GM21423 (cell line): ENCODE results near the gene MEF2B.
"Not testable (repeated sequence)": the region's sequence is repeated elsewhere in the genome, so short reads cannot be mapped to it uniquely, and the experiment has no call there.

Experiments used
- ATAC-seq: cut with Tn5 transposase; IDR thresholded peaks from one replicate; pipeline ENCODE4 v1.9.1; 2021; ENCODE audit warnings: mild to moderate bottlenecking, moderate library complexity; ENCODE audit not compliant: unreplicated experiment

MEF2B gene

GRCh38 chr19:19132912-19133311, 37.2 kb downstream of the MEF2B start:
- no peak for ATAC-seq

GRCh38 chr19:19131989-19132388, 38.1 kb downstream of the MEF2B start:
- ATAC-seq: no peak

- ATAC-seq: no peak
These were observed 44.0 kb downstream of the MEF2B start for GRCh38 chr19:19126102-19126501.

DNA sequence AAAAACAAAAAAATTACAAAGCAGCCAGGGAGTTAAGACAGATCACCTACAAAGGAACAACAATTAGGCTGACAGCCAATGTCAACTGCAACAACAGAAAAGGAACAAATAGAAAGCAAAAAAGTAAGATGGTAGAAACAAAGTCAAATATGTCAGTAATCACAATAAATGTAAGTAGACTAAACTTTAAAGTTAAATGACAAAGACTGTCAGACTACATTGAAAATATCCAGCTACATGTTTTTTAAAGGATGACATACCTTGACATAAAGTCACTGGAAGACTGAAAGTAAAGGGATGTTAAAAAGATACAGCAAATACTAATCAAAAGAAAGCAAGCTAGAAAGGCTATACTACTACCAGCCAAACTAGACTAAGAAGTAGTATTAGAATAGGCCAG, 46.7 kb downstream of the MEF2B start:
- no peak for ATAC-seq

DNA sequence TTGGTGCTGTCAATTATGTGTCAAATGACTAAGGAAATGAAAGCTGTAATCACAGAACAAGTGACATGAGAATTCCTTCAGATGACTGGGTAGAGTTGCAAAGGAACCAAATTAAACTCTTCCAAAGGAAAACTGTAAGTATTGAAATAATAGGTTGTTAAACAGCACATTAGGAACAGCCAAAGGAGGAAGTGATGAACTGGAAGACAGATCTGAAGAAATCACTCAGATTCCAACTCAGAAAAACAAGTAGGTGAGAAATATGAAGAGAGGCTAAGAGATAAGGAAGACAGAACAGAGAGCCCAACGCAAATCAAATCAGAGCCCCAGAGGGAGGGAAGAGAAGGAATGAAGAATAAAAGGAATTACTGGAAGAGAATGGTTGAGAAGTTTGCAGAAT, 47.2 kb downstream of the MEF2B start:
- no peak for ATAC-seq

DNA sequence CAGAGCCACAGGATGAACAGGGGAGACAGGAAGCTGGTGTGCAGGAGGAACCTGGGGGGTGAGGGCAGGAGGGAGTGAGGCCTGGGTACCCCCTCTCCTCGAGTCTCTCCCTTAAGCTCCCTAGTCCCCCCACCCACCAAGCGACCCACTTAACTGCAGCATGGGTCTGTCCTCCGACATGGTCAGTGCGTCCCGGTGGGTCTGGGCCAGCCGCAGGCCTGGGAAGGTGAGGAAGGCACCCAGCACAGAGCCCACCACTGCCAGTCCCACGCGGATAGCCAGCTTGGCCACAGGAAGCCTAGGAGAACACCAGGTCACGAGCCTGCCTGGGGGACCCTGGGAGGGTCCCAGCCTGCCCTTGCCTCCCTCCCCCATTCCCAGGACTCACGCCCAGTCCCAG, 48.7 kb downstream of the MEF2B start:
- no peak for ATAC-seq

DNA sequence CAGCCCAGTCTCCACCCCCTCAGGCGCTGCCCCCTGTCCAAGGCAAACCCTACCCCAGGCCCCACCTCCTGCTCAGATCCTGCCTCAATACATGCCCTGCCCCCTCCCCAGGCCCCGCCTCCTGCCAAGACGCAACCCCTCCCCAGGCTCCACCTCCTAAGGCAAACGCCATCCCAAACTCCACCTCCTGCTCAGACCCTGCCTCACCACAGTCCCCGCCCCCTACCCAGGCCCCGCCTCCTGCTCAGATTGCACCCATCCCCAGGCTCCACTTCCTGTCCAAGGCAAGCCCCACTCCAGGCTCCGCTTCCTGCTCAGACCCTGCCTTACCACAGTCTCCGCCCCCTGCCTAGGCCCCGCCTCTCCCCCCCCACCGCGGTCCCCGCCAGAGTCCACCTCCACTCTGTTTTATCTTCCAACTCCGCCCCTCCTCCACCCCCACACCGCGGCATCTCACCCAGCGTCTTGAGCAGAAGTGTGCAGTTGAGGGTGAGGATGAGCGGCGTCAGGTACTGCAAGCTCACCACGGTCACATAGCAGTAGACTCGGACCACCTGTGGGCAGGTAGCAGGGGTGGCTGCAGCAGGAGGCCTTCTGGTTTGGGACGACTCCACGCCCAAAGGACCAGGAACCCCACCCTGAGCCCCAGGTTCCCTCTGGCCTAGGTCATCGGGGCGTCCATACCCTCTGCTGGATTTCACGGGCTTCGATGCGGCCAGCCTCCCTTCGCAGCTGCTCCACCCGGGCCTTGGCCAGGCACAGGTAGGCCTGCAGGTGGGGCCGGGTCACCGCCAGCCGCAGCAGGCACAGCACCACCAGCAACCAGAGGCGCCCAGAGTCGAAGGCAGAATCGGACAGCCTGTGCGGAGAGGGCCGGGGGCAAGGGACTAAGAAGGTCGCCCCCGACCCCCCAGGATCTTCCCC, 49.5 kb downstream of the MEF2B start:
- no peak for ATAC-seq

DNA sequence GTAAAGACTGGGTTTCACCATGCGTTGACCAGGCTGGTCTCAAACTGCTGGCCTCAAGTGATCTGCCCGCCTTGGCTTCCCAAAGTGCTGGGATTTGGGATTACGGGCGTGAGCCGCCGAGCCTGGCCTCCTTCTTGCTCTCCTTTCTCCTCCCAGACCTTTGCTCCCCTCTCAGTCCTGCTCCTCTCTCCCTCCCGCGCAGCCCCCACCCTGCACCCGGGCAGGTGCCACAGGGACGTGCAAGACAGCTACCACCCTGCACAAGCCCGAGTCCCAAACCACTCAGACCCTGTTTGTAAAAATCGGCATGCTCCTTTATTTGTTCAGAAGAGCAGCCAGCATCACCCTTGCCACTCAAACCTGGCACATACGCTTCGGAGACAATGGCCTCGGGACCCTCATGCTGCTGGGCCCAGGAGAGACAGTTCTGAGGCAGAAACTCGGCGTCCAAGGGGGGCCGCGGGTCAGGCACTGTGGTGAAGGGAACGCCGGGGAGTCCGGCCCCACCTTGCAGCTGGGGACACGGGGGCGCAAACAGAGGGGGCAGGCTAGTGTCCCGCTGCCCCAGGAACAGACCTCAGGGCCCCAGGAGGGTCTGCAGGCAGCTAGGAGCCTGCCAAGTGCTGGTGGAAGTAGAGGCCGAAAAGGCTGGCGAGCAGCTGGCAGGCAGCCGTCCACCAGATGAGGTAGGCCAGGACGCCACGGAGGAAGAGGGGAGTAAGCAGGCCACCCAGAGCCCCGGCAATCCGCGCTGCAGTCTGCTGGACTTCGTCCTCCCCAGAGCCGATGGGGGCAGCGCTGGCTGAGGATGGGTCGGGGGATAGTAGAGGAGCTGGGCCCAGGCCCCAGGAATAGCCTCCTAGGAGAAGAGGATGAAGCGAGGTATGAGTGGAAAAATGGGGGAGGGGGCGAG, 50.5 kb downstream of the MEF2B start:
- no peak for ATAC-seq

DNA sequence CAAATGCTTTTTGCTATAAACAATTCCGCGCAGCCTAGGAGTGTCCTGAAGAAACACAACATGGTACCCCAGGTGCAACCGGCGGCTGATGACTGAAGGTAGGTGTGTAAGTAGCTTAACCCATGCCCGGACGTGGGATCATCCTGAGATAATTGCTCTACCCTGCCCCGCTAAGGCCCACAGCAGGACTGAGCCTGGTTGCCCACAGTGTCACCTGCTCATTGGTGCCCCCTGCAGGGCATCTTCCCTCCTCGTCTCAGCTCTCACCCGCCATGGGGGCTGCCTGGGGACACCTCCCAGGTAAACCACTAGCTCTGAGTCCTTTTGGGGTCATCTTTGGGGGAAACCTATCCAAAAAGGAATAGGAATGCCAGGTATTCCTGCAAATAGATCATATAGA, 54.1 kb downstream of the MEF2B start:
- no peak for ATAC-seq

- no peak for ATAC-seq
These were observed 56.9 kb downstream of the MEF2B start for GRCh38 chr19:19113040-19113626.

GRCh38 chr19:19111967-19112580, 58.0 kb downstream of the MEF2B start:
- no peak for ATAC-seq

GRCh38 chr19:19111136-19111835, 58.8 kb downstream of the MEF2B start:
- no peak for ATAC-seq

- ATAC-seq: no peak
These were observed 59.5 kb downstream of the MEF2B start for GRCh38 chr19:19110410-19111135.

DNA sequence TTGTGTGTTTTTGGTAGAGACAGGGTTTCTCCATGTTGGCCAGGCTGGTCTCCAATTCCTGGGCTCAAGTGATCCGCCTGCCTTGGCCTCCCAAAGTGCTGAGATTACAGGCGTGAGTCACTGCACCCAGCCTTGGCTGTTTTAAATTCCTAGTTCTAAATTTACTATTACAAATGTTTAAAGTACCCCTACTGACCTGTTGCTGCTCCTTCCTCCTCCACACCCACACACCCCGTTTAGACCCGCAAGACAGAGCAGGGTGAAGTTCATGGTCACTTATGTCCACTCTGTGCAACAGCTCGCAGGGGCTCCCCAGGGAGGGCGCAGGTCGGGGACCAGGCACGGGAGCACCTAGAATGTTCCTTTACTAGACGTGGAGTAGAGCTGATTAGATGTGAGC, 60.5 kb downstream of the MEF2B start:
- ATAC-seq: no peak

DNA sequence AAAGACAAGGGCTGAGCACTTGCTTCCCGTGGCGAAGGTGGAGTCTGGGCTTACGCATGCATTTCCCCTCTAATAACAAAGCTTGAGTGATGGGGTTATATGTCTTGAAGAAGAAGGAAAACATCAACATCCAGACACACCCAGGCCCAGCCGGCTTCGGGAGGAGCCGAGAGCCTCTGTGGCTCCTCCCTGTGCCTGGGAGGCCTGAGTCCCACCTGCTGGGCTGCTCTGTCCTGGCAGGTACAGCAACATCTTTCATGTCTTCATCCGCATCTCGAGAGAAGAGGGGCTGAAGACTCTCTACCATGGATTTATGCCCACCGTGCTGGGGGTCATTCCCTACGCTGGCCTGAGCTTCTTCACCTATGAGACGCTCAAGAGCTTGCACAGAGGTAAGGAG, 62.4 kb downstream of the MEF2B start:
- no peak for ATAC-seq

GRCh38 chr19:19106938-19107337, 63.1 kb downstream of the MEF2B start:
- not testable (repeated sequence) for ATAC-seq

GRCh38 chr19:19106056-19106551, 64.0 kb downstream of the MEF2B start:
- no peak for ATAC-seq

GRCh38 chr19:19105365-19106055, 64.6 kb downstream of the MEF2B start:
- ATAC-seq: no peak

- ATAC-seq: no peak
These were observed 66.9 kb downstream of the MEF2B start for GRCh38 chr19:19103167-19103566.
